Hematopoietic multipotent progenitor cell treated with erythropoietin and hydrocortisone succinate and interleukin-3 and kit ligand, for 17 days (in vitro differentiated cells): ENCODE results near the gene SCARF2.
"Not testable (repeated sequence)": the region's sequence is repeated elsewhere in the genome, so short reads cannot be mapped to it uniquely, and the experiment has no call there.

ENCODE experiments used
- DNase-seq: peaks from one replicate; pipeline ENCODE4 v3.0.0-alpha.2; 2015; ENCODE audit warnings: low spot score

SCARF2 gene

GRCh38 chr22:20392365-20392881 is 45.2 kb downstream of the SCARF2 start:
- not testable (repeated sequence) for DNase-seq

GRCh38 chr22:20391222-20391621 is 46.4 kb downstream of the SCARF2 start:
- DNase-seq, result no peak

- DNase-seq, result no peak
Measured at GRCh38 chr22:20390394-20390907, 47.2 kb downstream of the SCARF2 start.

- DNase-seq, result no peak
Measured at GRCh38 chr22:20389288-20389687, 48.3 kb downstream of the SCARF2 start.

GRCh38 chr22:20388200-20388599 is 49.4 kb downstream of the SCARF2 start:
- no peak for DNase-seq

GRCh38 chr22:20386972-20387371 is 50.7 kb downstream of the SCARF2 start:
- no peak for DNase-seq

GRCh38 chr22:20386336-20386735 is 51.3 kb downstream of the SCARF2 start:
- no peak for DNase-seq

- DNase-seq, result no peak
Measured at GRCh38 chr22:20384865-20385264, 52.8 kb downstream of the SCARF2 start.

- DNase-seq, result no peak
Measured at GRCh38 chr22:20384171-20384570, 53.5 kb downstream of the SCARF2 start.

- no peak for DNase-seq
Measured at GRCh38 chr22:20383538-20383937, 54.1 kb downstream of the SCARF2 start.

GRCh38 chr22:20380486-20380885 is 57.1 kb downstream of the SCARF2 start:
- no peak for DNase-seq

- DNase-seq, result not testable (repeated sequence)
Measured at GRCh38 chr22:20378684-20379083, 58.9 kb downstream of the SCARF2 start.

GRCh38 chr22:20378110-20378509 is 59.5 kb downstream of the SCARF2 start:
- no peak for DNase-seq

- DNase-seq, result not testable (repeated sequence)
Measured at GRCh38 chr22:20376983-20377382, 60.6 kb downstream of the SCARF2 start.

GRCh38 chr22:20376281-20376680 is 61.3 kb downstream of the SCARF2 start:
- DNase-seq, result not testable (repeated sequence)
